Islet of Langerhans (tissue), 1 donor: Measurements from ENCODE around the gene NDUFS7.

Experiments
- FAIRE-seq: peaks from one replicate; lab custom pipeline; 2011; peaks lifted over from hg19 to GRCh38; lab: Jason Lieb, UNC

The NDUFS7 gene

DNA sequence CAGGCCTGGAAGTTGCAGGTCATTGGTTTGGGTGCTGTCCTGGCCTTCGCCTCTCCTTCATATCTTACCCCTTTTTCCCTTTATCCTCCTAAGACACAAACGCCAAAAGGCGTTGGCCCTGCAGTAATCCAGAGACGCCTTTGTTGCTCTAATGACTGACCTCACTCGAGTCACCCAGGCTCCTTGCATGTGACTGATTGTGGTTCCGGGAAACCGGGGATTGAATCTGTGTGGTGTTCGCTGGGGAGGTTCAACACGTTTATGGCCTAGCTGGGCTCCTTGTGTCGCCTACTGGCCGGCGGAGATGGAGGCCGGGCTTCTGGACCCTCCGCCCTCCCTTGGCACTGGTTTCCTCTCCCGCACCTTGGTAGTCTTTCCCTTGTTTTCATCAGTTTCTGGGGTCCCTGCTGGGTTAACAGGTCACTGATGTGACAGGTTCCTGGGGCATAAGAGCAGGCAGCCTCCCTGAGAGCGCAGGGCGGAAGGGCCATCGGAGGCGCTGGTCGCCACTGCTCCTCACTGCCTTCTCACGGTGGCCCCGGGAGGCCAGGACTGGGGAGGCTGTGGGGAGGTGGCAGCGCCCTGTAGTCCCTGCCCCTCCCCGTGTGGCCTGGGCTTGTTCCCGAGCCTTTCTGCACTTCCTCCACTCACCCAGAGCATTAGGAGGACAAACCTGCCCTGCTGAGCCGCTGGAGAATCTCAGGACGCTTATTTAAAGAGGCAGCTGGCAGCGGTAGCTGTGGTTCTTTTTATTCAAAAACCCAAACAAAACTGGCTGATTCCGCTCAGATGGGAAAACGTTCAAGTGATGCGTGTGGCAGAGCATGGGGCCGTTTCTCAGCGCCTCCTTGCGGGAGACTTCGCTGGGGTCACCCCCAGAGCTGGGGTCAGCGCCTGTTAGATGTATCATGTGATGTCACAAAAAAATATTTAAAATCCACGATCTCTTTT lies 18.1 kb upstream of the NDUFS7 start:
- FAIRE-seq: no peak

DNA sequence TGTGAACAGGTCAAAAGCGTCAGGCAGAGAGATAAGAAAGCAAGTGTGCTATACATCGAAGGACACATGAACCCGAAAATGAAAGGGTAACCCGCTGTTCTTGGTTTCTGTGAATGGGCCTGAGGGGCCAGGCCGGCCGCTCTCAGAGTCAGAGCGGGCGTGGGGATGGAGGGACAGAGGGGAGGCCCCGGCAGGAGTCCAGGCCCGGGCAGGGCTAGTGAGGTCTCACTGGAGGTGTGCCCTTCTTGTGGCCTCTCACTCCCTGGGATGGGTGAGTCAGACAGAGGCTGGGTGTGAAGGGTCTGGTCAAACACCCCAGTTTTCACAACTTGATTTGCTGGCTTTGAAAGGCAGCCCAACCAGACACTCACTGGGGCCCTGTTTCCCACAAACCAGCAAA lies 17.4 kb upstream of the NDUFS7 start:
- FAIRE-seq: no peak

DNA sequence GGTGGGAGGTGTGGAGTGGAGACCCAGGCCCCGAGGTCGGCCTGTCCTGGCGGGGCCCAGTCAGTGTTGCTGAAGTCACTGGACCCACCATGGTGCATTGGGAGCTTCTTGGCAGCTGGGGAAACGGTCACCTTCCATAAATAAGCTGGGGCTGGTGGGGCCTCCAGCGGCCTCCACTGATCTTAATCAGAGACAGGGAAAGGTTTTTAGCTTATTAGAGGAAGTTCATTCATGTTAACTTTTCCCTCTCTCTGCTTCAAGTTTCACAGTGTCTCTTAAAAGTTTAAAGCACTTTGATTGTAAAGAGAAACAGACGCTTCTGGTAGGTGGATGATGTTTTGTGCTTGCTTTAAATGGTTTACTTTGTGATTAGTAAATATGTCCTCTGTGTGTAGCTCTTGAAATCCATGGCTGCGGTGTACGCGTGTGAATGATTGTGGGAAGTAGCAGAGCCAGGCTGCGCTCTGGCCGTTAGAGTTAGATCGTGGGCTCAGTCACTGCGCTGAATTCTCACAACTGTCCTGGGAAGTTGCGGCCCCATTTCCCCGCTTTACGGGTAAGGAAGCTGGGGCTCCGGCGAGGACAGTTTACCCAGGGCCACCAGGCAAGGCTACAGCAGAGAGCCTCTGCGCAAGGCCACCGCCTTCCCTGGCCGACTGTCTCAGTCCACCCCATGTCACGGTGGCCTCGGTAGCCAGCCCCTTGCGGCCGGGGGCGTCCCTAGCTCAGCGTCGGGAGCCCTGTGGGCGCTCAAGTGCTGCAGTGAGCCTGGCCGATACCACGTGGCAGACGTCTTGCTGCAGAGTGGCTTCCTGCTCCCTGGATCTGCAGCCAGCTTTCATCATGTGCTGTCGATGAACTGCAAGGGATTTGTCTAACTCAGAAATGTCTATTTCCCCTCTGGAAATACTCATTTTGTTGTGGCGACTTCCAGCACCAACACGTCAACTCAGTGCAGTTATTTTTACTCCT lies 16.5 kb upstream of the NDUFS7 start:
- no peak for FAIRE-seq

DNA sequence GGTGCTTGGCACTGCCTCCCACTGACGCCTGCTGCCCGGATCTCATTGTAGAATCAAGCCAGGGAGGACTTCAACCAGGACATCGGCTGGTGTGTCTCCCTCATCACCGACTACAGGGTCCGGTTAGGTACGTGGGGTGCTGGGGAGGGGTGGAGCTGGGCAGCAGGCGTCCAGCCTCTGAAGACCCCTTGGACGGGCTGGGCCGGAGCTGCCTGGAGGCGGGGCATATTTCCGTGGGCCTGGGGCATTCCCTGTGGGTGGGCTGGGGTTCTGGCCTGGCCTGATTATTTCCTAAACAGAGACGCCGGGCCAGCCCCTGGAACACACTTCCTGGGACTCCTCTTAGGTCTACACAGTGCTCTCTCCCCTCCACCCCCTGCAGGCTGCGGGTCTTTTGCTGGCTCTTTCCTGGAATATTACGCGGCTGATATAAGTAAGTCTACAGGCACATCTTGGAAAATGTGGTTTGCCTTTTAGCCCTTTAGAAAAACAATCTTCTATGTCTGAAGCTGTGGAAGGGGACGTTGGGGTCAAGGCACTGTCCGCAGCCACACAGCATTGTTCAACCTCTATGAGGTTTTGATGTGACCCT lies 14.4 kb upstream of the NDUFS7 start:
- FAIRE-seq: no peak

DNA sequence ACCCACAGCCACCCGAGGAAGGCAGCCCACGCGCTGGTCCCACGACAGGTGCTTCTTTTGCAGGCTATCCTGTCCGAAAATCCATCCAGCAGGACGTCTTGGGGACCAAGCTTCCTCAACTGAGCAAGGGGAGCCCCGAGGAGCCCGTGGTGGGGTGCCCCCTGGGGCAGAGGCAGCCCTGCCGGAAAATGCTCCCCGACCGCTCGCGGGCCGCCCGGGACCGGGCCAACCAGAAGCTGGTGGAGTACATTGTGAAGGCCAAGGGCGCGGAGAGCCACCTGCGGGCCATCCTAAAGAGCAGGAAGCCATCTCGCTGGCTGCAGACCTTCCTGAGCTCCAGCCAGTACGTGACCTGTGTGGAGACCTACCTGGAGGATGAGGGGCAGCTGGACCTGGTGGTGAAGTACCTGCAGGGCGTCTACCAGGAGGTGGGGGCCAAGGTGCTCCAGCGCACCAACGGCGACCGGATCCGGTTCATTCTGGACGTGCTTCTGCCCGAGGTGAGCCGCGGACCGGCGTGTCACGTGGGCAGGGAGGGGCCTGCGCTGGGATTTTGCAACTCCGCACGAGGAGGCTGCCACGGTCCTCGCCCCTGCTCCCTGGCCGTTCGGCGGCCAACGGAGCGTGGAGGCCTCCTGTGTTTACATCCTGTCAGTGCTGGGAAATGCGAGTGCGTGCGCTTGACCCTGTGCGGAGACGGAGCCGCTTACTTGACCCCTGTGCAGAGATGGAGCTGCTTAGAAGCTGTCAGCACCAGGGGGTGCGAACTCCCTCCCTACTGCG lies 12.9 kb upstream of the NDUFS7 start:
- no peak for FAIRE-seq

DNA sequence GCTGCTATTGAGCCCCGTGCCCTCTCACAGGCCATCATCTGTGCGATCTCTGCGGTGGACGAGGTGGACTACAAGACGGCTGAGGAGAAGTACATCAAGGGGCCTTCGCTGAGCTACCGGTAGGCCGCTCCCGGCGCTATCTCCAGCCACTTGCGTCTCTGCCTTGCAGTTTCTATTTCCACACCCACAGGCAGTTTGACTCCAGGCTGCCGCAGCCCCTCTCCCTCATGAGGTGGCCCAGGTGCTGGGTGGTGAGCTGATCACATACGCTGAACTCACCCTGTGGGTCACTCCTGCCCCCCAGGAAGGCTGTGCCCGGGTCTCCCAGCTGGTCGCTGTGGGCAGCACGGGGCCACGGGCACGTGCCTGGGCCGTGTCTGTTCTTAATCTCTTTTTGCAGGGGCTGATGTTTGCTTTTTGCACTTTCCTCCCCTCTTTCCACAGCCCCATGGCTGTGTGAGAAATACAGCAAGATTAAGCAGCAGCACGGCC lies 10.6 kb upstream of the NDUFS7 start:
- no peak for FAIRE-seq

DNA sequence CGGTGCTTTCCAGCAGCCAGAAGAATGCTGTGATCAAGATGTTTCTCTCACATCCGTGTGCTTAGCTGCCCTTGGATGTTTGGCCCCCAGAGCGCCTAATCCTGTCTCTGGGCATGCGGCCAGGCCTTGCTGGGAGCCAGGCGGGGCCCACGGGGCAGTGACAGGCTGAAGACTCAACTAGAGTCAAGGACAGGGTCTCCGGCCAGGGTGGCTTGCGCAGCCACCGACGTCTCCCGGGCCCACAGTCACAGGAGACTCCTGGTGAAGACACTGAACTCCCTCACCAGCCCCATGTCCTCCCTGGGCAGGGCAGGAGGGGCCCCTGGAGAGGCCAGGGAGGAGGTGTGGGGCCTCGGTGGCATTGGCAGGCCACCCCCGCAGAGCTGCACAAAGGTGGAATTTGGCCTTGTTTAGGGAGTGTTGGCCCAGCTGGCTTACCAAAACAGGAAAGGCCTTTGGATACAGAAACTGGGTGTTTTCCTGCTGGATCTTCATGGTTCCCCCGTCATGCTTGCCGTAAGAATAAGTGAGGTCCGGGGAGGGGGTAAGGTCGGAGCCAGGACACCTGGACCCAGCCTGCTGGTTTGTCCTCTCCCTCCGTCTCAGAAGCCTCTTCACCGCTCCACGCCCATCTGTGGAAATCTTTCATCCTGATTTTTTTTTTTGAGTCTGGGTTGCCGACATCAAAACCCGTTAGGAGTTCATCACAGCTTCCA lies 10.0 kb upstream of the NDUFS7 start:
- no peak for FAIRE-seq

DNA sequence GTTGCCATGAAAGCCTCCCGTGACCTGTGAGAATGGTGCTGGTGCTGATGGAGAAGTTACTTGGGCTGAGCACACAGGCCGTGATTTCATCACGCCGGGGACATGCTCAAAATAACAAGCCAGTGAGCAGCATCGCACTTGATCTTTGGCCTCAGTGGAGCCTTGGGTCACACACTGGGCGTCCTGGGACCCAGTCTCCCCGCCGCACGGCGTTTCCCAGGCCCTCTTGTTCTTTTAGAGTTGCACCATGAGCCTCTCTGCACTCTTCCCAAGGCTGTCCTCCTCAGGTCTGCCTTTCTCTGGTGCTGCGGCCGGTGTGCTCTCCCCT lies 9.5 kb upstream of the NDUFS7 start:
- FAIRE-seq: no peak

DNA sequence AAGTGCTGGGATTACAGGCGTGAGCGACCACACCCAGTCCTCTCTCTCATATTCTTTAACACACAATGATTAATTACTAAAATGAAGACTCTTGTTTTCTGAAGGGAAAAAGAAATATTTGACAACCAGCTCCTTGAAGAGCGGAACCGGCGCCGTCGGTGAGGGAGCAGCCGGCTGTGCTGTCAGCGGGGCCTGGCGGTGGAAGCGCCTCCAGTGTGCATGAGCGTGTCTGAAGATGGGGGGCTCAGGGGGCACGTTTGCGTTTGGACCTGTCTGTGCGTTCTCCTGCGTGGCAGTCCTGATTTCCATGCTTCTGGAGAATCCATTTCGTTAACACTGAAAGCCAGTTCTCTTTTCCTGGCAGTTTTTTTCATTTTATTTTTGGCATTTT lies 7.3 kb upstream of the NDUFS7 start:
- no peak for FAIRE-seq

DNA sequence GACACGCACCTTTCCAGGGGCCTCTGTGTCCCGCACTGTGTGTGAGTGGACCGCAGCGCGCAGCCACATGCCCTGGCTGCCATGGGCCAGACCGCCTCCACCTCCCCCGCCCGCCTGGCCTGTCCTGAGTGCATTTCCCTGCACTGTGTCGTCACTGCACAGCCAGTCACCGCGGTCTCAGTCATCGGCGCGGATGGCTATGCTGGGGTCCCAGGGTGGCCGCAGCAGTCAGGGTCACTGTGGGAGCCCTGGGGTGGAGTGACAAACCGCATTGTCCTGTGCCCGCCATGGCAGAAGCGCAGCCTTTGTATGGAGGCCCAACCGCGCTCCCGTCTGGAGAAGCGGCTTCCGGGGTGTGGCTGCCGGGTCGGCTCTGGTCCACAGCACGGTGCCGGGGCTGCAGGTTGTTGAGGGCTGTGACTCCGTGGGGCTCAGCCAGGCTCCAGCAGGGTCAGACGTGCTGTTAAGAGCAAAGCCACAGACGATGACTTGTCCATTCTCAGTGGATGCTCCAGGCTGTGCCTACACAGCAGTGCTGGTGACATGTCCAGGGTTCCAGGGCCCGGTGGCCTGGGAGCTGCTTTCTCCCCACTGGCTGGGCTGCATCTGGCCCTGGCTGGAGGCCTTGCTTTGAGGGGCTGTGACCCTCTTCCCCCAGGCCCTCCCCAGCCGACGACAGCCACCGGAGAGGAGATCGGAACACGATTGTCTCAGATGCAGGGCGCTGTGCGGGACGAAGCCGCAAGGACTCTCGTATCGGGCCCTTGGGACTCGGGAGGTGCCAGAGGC lies 6.3 kb upstream of the NDUFS7 start:
- FAIRE-seq: no peak

DNA sequence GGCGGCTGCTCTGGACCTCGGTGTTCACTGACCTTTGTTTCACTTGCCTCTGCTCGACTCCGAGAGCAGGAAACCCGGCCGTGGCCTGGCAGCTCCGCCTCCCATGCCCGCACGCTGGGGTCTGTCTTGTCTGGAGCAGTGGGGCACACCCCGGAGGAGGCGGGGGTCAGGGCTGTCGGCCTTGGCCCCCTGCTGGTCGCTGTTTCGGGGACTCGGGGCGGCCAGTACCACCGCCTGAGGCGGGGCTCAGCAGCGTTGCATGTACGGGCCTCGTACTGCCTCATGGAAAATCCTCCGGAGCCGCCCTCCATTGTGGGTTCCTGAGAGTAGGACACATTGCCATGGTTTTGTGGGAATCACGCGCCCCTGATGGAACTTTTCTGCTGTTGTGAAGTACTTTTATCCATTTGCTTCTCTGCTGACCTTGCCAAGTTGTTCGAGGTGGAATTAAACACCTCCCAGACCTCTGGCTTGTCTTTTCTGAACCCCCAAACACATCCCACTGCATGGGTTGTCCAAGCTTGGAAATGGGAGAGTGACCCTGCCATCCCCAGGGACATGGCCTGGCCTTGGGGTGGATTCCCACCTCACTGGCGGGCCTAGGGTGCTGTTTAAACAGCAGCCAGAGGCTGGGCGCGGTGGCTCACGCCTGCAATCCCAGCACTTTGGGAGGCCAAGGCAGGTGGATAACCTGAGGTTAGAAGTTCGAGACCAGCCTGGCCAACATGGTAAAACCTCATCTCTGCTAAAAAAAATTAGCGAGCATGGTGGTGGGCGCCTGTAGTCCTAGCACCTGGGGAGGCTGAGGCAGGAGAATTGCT lies 5.5 kb upstream of the NDUFS7 start:
- FAIRE-seq: no peak

DNA sequence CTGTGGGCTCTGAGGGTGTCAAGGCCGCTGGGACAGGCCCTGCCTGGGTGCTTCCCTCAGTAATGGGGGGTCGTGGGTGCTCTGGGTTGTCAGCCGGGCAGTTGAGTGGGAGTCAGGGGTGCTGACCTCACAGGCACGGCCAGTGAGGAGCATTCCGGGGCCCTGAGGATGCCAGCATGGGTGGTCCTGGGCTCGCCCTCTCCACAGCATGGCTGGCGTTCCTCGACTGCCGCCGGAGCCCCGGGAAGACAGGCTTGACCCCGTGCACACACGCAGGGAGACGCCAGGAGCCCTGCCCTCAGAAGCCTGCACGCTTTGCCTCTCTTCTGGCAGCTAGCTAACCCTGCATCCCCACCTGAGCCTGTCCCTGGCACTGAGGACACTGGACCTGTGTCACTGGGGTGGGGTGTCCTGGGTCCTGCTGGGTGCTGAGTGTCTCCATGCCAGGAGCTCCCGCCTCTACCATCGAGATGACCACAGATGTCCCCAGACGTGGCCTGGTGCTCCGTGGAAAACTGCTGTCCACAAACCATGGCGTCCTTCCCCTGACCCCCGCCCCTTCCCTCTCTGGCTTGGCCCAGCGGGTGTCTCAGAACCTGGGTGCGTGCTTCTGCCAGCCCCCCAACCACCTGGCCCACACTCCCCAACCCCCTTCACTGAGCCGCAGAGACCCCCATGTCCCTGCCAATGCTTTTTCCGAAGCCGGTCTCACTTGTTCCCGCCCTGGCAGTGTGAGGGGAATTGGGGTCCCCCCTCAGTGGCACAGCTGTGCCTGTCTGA lies 4.4 kb upstream of the NDUFS7 start:
- no peak for FAIRE-seq

DNA sequence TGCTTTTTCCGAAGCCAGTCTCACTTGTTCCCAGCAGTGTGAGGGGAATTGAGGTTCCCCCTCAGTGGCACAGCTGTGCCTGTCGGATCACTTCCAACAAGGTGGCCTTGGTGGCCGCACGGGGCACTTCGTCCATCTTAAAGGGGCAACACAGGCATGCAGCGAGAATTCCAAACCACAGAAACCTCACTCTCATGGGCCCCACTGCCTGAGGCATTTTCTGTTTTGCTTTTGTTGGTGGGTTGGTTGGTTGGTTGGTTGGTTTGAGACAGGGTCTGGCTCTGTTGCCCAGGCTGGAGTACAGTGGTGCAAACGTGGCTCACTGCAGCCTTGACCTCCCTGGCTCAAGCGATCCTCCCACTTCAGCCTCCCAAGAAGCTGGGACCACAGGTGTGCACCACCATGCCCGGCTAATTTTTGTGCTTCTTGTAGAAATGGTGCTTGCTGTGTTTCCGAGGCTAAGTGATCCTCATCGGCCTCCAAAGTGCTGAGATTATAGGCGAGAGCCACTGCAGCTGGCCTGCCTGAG lies 3.7 kb upstream of the NDUFS7 start:
- no peak for FAIRE-seq

DNA sequence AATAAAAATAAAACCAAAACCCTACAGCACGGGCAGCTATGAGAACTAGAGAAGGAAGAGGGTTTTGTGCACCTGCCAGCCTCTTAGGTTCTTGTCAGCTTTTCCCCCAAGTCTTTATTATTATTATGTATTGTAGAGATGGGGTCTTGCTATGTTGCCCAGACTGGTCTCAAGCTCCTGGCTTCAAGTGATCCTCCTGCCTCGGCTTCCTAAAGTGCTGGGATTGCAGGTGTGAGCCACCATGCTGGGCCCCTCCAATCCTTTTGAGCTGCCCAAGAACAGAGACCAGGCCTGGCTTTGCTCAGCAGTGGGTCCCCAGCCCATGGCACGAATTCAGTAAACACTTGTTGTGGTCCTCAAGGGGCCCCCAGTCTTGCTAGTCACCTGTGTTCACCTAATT lies 1.5 kb upstream of the NDUFS7 start:
- no peak for FAIRE-seq

DNA sequence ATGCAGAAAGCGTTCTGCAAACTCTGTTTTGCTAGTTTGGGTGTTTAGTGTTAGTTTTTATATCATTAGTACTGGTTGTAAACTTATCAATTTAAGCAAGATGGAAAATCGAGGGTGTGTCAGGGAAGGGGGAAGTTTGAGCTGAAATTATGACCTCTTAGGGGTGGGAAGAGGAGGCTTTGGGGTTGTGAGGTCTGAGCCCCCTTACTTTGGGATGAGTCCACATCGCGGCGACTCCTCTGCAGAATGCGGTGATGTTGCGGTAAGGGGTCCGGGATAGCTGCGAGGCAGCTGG lies 743 bp upstream of the NDUFS7 start:
- FAIRE-seq: no peak

DNA sequence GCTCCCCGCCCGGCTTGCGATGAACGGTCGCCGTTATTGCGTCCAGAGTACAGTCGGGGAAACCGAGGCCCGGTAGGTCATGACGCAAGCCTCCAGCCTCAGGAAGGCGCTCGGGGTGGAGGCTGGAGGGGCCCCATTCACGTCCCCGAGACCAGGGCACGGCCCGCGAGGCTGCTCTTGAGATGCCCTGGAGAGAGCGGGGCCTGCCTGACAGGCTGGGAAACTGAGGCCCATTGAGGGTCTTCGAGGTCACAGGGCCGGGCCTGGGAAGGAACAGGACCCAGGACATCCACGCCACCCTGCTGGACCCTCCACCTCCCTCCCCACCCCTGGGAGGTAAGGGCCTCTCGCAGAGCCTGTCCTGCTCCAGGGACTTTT lies 367 bp downstream of the NDUFS7 start:
- FAIRE-seq: no peak

DNA sequence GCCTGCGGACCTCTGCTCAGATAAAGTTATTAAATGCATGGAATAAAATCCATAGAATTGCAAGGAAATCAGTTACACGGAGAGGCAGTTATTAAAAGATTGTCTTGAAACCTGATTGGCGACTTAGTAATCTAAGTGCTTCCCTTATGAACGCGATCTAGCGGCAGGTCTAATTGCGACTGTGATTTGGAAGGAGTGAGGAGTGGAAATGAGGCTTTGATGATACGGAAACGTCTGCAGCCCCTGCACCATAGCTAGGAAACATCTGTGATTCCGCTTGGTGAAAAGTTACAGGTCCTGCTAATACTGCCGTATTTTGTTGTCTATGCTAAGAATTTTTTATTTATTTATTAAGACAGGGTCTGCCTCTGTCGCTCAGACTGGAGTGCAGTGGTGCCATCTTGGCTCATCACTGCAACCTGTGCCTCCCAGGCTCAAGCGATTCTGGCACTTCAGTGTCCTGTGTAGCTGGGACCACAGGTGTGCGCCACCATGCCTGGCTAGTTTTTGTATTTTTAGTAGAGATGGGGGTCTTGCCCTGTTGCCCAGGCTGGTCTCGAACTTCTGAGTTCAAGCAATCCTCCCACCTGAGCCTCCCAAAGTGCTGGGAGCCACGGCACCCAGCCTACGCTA lies 887 bp downstream of the NDUFS7 start:
- no peak for FAIRE-seq

DNA sequence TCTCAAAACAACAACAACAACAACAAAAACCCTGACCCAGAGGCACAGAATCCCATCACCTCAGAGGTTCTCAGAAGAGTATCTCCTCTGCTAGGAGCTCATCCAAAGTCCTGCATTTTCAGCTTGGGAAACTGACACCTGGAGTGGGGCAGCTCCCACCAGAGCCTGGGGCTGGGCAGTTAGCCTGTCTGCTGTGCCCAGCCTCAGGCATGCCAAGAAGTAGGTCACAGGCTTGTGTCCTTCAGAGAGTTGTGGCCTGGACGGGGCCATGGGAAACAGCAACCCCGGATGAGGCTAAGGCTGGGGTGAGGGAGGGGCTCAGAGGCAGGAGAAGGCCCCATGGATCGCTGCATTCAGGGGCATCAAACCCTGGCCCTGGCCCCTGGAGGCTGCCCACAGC lies 2.1 kb downstream of the NDUFS7 start:
- FAIRE-seq: no peak
